Measurements from ENCODE around the gene TOP1.
A peak's percentile ranks its signal among the peaks of the same experiment; 100 is the strongest.
"Not testable (repeated sequence)": the region's sequence is repeated elsewhere in the genome, so short reads cannot be mapped to it uniquely, and the experiment has no call there.

Gene TOP1

DNA sequence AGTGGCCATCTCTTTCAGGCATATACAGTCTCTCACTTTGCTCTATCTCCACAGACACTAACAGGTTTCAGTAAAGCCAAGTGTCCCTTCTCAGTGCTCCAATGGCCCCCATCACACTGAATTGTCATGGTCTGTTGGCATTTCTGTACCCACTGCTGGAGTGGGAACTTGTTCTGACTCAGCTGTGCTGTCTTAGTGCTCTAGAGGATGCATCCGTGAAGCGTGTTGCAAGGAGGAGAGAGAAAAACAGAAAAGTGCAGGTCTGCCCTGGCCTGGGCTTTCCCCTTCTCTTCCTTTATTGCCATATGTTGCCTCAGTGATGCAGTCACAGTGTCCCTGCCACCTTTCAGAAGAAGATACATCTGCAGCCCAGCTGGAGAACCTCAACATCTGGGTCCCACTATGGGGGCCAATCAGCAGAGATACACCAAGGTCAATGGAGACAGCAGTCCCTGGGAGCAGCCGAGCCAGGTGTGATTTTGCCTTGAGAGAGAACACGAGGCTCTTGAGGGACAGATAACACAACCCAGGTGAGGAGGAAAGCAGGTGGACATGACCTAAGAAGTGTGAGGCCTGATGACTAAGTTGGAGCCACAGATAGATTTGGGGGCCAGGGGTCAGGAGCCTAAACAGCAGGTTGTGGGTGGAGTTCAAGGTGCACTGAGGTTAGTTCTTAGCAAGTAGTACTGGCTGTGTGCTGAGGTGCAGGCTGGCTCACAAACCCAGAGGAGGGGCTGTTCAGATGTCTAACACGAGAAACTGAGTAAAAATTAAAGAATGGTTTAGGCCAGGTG is 103.2 kb downstream of the TOP1 start:
- no peak for DNase-seq (ENCODE audit: low spot score)

GRCh38 chr20:41132388-41132775 is 103.8 kb downstream of the TOP1 start:
- DNase-seq (ENCODE audit: low spot score) = not testable (repeated sequence)

DNA sequence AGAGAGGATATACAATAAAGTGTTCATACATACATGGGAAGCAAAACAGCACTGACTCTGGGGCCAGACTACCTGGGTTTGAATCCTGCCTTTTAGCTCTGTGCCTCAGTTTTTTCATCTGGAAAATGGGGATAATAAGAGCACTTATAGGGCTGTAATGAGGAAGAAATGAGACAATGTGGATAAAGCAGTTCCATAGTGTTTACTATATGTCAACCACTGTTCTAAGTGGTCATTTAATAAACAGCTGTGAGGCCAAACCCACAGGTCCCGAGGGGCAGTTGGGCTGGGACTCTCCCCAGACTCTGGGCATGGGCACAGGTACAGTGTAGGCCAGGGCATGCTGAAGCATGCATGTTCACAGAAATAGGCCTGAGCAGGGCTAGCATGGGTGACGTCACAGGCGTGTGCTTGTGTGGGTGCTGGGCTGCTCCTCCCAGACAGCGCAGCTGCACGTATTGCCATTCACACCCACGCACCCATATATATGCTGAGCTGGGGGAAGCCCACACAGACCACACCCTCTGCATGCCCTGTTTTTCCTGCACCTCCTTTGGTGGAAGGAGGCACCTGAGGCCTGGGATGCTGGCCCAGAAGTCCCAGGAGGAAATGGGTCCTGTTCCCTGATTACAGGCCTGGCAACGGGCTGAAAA is 105.2 kb downstream of the TOP1 start:
- DNase-seq (ENCODE audit: low spot score) = no peak

DNA sequence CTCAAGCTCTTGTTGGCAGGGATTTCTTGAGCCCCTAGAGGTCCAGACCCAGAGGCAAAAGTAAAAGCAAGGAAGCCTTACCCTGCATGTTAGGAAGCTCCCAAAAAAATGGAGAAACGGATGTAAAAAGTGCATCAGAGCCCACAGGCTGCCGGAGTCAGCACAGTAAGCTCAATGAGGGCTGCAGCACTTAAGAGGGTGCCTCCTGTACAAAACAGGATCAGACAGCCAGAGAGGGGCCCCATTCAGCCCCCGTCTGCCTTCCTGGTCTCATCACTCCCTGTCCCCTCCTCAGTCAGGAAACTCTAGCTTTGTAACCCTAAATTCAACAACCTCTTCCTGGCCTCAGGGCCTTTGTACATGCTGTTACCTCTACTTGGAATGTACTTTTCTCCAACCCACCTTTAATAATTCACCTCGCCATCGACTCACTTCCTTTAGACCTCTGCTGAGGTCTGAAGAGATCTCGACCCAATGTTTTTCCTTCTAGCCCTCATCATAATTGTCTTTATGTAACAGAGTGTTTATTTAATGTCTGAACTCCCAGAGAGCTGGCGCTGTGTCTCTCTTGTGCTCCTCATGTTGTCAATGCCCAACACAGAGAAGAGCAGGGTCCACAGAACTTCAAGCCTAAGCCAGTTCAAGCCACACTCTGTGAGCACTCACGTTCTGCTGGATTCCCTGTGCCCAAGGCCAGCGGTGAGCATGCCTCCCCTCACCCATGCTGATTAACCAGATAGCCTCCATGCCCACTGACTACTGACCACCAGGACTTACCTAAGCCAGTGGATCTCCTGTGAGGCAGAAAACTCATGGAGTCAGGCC is 106.0 kb downstream of the TOP1 start:
- DNase-seq (ENCODE audit: low spot score) = no peak

DNA sequence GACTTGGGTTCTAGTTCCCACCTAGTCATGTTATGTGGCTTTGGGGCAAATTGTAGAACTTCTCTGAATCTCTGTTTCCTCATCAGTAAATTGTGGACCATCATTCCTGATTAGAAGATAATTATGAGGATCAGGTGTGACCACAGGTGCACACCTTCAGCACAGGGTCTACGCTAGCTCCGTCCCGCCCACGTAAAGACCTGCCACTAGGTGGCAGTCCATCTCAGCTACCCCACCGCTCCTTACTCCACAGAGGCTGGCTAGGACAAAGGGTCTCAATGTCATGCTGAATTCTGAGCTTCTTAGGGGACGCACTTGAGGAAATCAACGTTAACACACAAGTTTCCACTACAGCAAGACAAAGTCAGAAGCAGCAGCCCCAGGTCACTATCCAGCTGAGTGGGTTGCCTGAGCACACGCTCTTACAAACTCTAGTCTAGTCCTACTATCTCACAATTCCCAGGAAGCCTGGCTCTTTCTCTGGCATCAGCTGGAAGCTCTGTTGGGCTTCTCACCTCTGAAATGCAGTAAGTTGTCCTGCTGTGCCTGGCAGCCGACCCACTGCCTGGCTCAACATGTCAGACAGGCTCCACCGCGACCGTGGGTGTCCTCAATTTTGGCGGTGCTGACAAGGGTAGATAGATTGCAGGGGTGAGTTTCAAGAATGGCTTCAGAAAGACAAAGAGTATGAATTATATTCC is 106.7 kb downstream of the TOP1 start:
- peak; percentile 61 for DNase-seq (ENCODE audit: low spot score)

GRCh38 chr20:41135888-41136679 is 107.5 kb downstream of the TOP1 start:
- no peak for DNase-seq (ENCODE audit: low spot score)

DNA sequence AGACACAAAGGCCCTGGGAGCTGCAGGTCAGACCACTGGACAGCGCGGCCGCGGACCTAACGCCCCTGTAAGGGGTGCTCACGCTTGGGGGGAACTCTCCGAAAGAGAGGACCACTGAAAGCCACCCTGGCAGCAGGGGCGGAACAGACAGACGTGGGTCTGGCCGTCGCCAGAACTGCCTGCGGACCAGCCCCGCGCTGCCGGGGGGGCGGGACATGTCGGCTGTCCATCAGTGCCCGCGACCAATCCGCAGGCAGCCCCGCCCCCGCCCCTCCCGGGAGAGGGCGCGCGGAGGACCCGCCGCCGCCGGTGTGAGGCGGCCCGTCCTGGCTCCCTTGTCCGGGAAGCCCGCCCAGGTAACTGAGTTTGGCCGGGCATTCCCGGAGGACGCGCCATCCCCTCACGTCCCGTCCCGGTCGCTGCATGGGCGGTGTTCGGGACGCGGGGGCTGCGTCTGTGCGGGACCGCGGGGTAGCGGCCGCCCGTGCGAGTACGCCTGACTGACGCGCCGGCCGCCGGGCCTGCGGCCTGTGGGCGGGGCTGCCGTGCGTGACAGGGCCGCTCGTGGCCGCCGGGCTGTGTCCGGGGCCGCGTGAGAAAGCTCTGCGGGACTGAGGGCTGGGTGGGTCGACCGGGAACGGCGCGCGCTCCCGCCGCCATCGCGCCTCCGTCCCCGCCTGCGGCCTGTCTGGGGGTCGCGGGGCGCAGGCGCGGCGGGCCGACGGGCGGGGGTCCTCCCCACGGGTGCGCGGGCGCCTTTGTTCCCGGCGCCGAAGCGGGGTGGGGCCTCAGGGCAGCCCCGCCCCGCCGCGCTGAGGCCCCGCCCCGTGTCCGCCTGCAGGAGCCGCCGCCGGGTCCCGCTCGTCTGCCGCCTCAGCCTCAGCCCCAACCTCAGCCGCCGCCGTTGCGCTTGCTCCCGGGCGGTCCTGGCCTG is 108.3 kb downstream of the TOP1 start, which contains the start of gene PLCG1:
PLCG1 (plus strand) TSS at position 864 of the 934 bp plus-strand sequence. CDS start 99 bp downstream, outside the sequence.
- DNase-seq (ENCODE audit: low spot score) = peak; percentile 68

DNA sequence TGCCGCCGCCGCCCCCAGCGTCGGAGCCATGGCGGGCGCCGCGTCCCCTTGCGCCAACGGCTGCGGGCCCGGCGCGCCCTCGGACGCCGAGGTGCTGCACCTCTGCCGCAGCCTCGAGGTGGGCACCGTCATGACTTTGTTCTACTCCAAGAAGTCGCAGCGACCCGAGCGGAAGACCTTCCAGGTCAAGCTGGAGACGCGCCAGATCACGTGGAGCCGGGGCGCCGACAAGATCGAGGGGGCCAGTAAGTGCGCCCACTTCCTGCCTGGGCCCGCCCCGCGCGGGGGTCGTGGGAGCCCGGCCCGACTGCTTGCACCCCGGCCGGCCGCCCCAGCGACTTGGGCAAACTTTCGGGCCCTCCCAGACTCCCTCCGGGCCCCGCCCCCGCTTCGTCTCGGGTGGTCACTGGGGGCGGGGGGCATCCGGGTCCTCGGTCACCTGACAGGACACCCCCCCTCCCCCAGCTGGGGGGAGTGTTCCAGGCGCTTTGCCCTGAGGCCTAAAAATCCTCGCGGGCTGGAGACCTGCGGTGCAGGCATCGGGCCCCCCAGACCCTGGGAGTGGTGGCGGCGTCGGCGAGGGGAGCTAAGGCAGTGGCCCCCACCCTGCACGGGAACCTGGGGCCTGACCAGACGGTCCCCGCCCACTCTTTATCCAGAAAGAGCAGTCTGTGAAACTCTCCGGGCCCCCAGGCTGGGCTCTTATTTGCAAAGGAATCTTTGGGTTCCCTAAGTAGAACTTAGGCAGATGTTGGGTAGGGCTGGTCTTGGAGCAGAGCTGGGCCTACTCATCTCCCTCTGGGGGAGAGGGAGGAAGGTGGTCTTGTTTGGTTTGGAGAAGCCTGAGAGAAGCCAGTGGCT is 109.2 kb downstream of the TOP1 start:
- no peak for DNase-seq (ENCODE audit: low spot score)

DNA sequence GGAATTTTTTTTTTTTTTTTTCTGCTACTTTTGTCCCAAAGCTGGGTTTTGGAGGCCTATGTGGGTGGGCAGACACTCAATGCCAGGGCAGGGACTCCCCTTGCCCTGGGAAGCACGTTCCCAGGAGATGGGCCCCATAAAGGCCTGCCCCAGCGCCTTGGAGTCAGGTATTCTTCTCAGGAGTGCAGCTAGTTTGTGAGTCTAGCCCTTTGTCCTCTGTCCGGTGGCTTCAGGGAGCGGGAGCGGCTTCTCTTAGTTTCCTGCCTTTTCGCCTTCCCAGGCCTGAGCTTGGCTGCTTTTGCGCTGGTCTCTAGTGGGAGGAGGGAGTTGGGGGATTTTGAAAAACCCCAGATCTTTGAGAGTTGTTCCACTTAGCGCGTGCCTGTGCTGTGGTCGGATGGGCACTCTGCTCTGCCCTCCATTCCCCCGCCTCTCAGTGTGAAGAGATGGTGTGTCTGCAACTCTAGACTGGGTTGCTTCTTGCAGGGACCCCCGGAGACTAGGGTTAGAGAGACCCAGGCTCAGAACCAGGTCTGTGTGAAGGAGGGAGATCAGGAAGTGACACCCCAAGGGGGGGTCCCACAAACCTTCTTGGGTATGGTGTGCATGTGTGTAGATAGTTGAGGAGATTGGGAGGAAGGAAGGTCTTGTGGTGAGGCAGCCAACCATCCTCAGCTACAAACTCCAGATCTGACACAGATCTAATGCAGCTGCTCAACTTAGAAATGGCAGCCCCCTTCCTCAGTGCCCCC is 110.0 kb downstream of the TOP1 start:
- DNase-seq (ENCODE audit: low spot score) = no peak

DNA sequence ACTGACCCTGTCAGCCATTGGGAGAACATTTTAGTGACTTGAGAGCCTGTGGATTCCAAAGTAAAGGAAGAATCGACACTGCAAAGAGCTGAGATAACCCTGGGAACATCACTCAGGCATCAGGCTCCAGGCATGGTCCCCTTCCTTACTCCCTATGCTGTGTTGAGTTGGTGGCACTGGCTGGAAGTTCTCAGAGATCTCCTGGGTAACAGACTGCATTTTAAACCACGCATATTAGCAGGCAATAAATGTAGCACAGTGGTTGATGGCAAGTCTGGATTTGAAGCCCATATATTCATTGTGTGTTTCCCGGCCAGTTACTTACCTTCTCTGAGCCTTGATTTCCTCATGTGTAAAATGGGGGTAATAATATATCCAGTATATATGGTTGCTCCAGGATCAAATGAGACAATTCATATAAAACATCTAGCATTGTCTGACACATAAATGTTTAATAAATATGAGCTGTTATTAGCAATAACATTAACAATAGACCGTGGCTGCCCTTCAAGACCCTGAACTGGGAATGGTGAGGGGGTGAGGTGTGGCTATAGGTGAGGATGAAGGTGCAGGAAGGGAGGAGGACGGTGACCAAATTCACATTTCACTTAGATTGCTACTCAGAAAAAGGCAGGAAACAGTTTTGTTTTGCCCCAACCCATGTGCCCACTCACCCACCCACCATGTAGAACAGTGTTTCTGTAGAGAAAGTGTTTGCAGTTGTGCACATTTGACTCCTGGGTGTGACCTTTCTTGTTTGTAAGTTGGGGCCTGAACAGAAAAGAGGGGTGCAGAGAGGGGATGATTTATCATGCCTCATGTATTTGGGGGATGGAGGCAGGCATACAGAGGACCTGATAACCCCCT is 110.8 kb downstream of the TOP1 start:
- no peak for DNase-seq (ENCODE audit: low spot score)

- DNase-seq (ENCODE audit: low spot score) = no peak
These were observed 111.9 kb downstream of the TOP1 start for GRCh38 chr20:41140226-41141133.

DNA sequence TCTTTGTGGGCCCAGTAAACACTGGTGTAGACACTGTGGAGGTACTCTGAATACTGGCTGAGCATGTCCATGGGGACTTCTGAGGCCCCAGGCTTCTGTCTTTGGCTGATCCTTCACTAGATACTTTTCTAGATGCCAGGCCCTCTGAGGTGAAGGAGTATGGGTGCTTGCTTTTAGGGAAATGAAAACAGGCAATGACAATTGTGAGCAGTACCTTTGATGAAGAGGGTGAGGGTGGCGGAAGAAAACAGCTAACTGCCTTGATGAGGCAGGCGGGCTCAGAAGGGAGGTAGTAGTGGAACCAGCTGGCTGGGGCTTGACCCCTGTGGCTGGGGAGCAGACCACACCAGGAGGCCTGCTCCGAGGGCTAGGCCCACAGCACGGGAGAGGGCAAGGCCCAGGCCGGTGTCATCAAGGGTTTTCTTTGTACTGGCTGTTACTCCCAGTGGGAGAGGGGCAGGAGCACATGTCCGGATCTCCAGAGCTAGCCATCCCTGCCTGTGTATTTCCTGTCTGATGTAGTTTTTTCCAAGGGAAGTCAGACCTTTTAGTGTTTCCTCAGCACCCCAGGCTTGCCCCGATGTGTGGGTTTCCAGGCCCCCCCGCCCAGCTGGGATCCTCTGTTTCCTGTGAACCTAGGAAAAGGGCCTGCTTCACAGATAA is 112.7 kb downstream of the TOP1 start:
- no peak for DNase-seq (ENCODE audit: low spot score)

GRCh38 chr20:41142245-41142644 is 113.6 kb downstream of the TOP1 start:
- DNase-seq (ENCODE audit: low spot score) = no peak

DNA sequence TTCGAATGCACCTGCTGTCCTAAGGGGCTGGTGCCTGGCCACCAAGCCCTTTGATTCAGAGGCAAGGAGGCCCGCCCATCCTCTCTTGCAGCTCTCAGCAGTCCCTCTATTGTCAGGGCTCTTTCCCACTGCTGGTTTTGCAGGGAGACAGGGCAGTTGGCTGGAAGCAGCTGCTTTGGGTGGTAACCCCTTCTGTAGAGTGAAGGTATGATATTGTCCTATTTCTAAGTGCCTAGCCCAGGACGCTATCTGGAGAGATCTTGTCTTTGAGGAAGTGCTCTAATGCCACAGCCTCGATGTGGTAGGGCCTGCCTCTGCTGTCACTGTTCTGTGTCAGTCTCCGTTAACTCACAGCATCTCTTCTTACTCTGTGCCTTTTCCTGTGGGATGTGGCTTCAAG is 114.3 kb downstream of the TOP1 start:
- no peak for DNase-seq (ENCODE audit: low spot score)

- no peak for DNase-seq (ENCODE audit: low spot score)
These were observed 114.7 kb downstream of the TOP1 start for GRCh38 chr20:41143354-41143753.

- DNase-seq (ENCODE audit: low spot score) = no peak
These were observed 116.7 kb downstream of the TOP1 start for GRCh38 chr20:41145317-41145716.

All from hematopoietic multipotent progenitor cell treated with erythropoietin and hydrocortisone succinate and interleukin-3 and kit ligand, for 17 days (in vitro differentiated cells).